Measurements from ENCODE around the gene CLTCL1. TPM values are rescaled to one million over a fixed set of nuclear protein-coding genes. Genes with fewer than 3 reads are reported as not detected.

Gene CLTCL1
- total and polyA plus RNA-seq, 11 donors, result 4.6 to 20.9 (median 10.2) TPM

GRCh38 chr22:19179497-19180048 lies 111.9 kb downstream of the CLTCL1 start:
- no peaks in the 10 kb centered on the region for H3K9me3 ChIP-seq
- TF ChIP-seq CTCF (IDR thresholded peaks at IDR 0.05) (peak; percentile 58 to 84 (median 68)), POLR2A (IDR thresholded peaks at IDR 0.05) (no peak)
- peak; percentile 76 to 85 (median 81) for DNase-seq
- H3K4me3 ChIP-seq, result peak overlapping the region; percentile 25 to 99 (median 88)
- H3K27ac ChIP-seq, result peak overlapping the region in 11 of 12 donors; percentile 74 to 92 (median 87)
- 38 to 61% (median 40%) methylated on average over 7 to 15 of the region's 15 CpGs for WGBS, 4 donors
- intact Hi-C loops (cut with DNase I), result loop anchor here in 5 of 10 donors (5.0 to 10.0 kb wide), 6 partner anchors 37 to 298 kb away; partner anchors contain the start of genes CDC45 (in 2 of the 5), UFD1 (in 2 of the 5), ESS2 (in 1 of the 5) and HIRA (in 1 of the 5)
- H3K4me1 ChIP-seq, result peaks cover 2 to 40% (median 24%) of the 10 kb centered on the region in 12 donors
- H3K36me3 ChIP-seq, result peaks cover 0 to 5% (median 0%) of the 10 kb centered on the region in 9 donors
- ATAC-seq, result peak; percentile 52 to 81 (median 74)
- H3K27me3 ChIP-seq, result no peaks in the 10 kb centered on the region

GRCh38 chr22:19178657-19179496 lies 112.6 kb downstream of the CLTCL1 start, which contains the start of gene SLC25A1:
Gene SLC25A1, minus strand, starts transcription at chr22:19178736. Its CDS starts 63 bp downstream, at chr22:19178673.
- ATAC-seq, result peak; percentile 81 to 91 (median 89)
- H3K4me3 ChIP-seq, result peak within 1 kb of the TSS; percentile 77 to 99 (median 88)
- TF ChIP-seq CTCF (IDR thresholded peaks at IDR 0.05) (no peak), POLR2A (IDR thresholded peaks at IDR 0.05) (no peak)
- H3K4me1 ChIP-seq, result peaks cover 8 to 47% (median 31%) of the 10 kb centered on the region in 12 donors
- peak within 1 kb of the TSS; percentile 74 to 92 (median 86) for H3K27ac ChIP-seq
- peaks cover 0 to 5% (median 0%) of the 10 kb centered on the region in 9 donors for H3K36me3 ChIP-seq
- DNase-seq, result peak; percentile 92 to 97 (median 94)
- H3K27me3 ChIP-seq, result no peaks in the 10 kb centered on the region
- intact Hi-C loops (cut with DNase I), result loop anchor here in 3 of 10 donors (5.0 kb wide), 4 partner anchors 37 to 298 kb away; partner anchors contain the start of genes CDC45 (in 2 of the 3), UFD1 (in 2 of the 3), ESS2 (in 1 of the 3) and HIRA (in 1 of the 3)
- H3K9me3 ChIP-seq, result no peaks in the 10 kb centered on the region
- WGBS, 4 donors, result 1% methylated on average over 25 to 86 of the region's 86 CpGs

- Histone ChIP-seq H3K4me3 (peak overlapping the region; percentile 77 to 99 (median 88)), H3K36me3 (peaks cover 0 to 4% (median 0%) of the 10 kb centered on the region in 9 donors), H3K27me3 (no peaks in the 10 kb centered on the region), H3K9me3 (no peaks in the 10 kb centered on the region), H3K27ac (peak overlapping the region; percentile 74 to 92 (median 86)), H3K4me1 (peaks cover 8 to 54% (median 38%) of the 10 kb centered on the region in 12 donors)
- intact Hi-C loops (cut with DNase I), result loop anchor here in 3 of 10 donors (5.0 kb wide), 4 partner anchors 36 to 299 kb away; partner anchors contain the start of genes CDC45 (in 2 of the 3), UFD1 (in 2 of the 3), ESS2 (in 1 of the 3) and HIRA (in 1 of the 3)
- DNase-seq (peak; percentile 56 to 75 (median 61)), ATAC-seq (peak in 2 of 4 donors; percentile 6 to 19)
- 0 to 1% (median 0%) methylated on average over 8 to 80 of the region's 80 CpGs for WGBS, 4 donors
- TF ChIP-seq POLR2A (IDR thresholded peaks at IDR 0.05) (no peak), CTCF (IDR thresholded peaks at IDR 0.05) (no peak)
Measured at GRCh38 chr22:19178065-19178656, 113.4 kb downstream of the CLTCL1 start.

All from heart left ventricle (tissue), 16 donors.